Heart left ventricle (tissue), 16 donors: Measurements from ENCODE around the gene PARD3. TPM values are rescaled to one million over a fixed set of nuclear protein-coding genes. Genes with fewer than 3 reads are reported as not detected.

Source experiments
- ATAC-seq, 4 donors: fragments of 200-7000 bp; cut with Tn5 transposase; one replicate each; pipeline ENCODE4 v1.9.1; 2020 to 2022; ENCODE audit warnings: moderate library complexity in 4 of 4, mild to moderate bottlenecking in 3 of 4, moderate number of reproducible peaks in 1 of 4
- DNase-seq, 5 donors: peaks; one replicate each; pipeline ENCODE4 v3.0.0-alpha.2; 2020
- H3K27ac ChIP-seq, 12 donors: fragments of 200-600 bp; sonication (generic) in 4 of 12; one replicate each; pipeline versions ENCODE4 v1.5.0 to v1.8.0; 2016 to 2022; ENCODE audit warnings: mild to moderate bottlenecking in 2 of 12
- H3K27me3 ChIP-seq, 9 donors: fragments of 200-600 bp; sonication (generic) in 2 of 9; one replicate each; pipeline versions ENCODE4 v1.5.1 to v1.8.0; 2016 to 2022; ENCODE audit warnings: mild to moderate bottlenecking in 3 of 9
- H3K36me3 ChIP-seq, 9 donors: fragments of 200-600 bp; sonication (generic) in 2 of 9; one replicate each; pipeline versions ENCODE4 v1.5.0 to v1.8.0; 2018 to 2022; ENCODE audit warnings: mild to moderate bottlenecking in 2 of 9
- H3K4me1 ChIP-seq, 12 donors: fragments of 200-600 bp; sonication (generic) in 4 of 12; one replicate each; pipeline versions ENCODE4 v1.5.0 to v1.8.0; 2016 to 2022; ENCODE audit warnings: mild to moderate bottlenecking in 3 of 12
- H3K4me3 ChIP-seq, 12 donors: fragments of 200-600 bp; sonication (generic) in 4 of 12; one replicate each; pipeline versions ENCODE4 v1.5.0 to v1.8.0; 2017 to 2022; ENCODE audit warnings: mild to moderate bottlenecking in 9 of 12, moderate library complexity in 4 of 12
- H3K9me3 ChIP-seq, 12 donors: fragments of 200-600 bp; sonication (generic) in 4 of 12; one replicate each; pipeline versions ENCODE4 v1.5.0 to v1.8.0; 2016 to 2022; ENCODE audit warnings: mild to moderate bottlenecking in 1 of 12
- CTCF ChIP-seq, 12 donors: fragments of 200-600 bp; sonication (generic) in 4 of 12; IDR thresholded peaks; one replicate each; pipeline versions ENCODE4 v1.5.0 to v1.8.0; 2018 to 2022; ENCODE audit warnings: antibody characterized with exemption in 12 of 12, mild to moderate bottlenecking in 5 of 12
- POLR2A ChIP-seq, 2 donors: fragments of 450-650 bp; IDR thresholded peaks; one replicate each; pipeline ENCODE4 v1.6.1; 2017; ENCODE audit warnings: antibody characterized with exemption in 2 of 2, mild to moderate bottlenecking in 2 of 2, moderate library complexity in 2 of 2
- WGBS, 4 donors: extraction: QIAGEN DNeasy Blood & Tissue Kit in 2 of 4; methylation state at CpG; one replicate each; pipeline versions ENCODE4 v1.1.5 to v1.1.7; 2013 to 2018; 5-methylcytosine and 5-hydroxymethylcytosine counted together
- intact Hi-C, 10 donors: fragments of 100-400 bp; cut with DNase I; formaldehyde crosslinking; loops; one replicate each; pipeline versions ENCODE4 v1.11.1 to v1.14.2; 2022
- polyA plus RNA-seq, 2 donors: library from polyadenylated mRNA; stranded (reverse); fragments of 200-250 nt; gene quantifications; one replicate each; pipeline ENCODE4 v1.2.3, GENCODE V29; 2013
- total RNA-seq, 9 donors: library from RNA; depleted of rRNA in 2 of 9; stranded (reverse); fragments of >200 nt in 2 of 9; fragmentation: NEBNext Ultra II Directional in 3 of 9; extraction: Animal tissue kit (Norgen Biotek cat#: 25700) in 3 of 9; gene quantifications; one replicate each; pipeline versions ENCODE4 v1.1.0 to v1.2.4, GENCODE V29; 2016 to 2023
- donor health status: ischemic (EF 13 %, LVEDD 7.1; RV severe dilation, severe dysfunction).
- donor health status: healthy with polysubstance abuse.
- donor health status: DM: no; HTN: yes; CAD: no.
- donor health status: DM: no; HTN: no; CAD: no.
- donor health status: ischemic (EF 25% LVEDD 6.9; RV normal size, moderate dysfunction).
- donor health status: ischemic (EF 25% LVEDD 5.7; RV mildly dilated, moderate dysfunction).
- donor health status: healthy.
- donor health status: DM: yes; HTN: yes; CAD: no.
- donor health status: ischemic (EF 35%, LVEDD 5.7; RV mildly dilated, moderate dysfunction).
- donor health status: nonischemic (EF 11% LVEDD 7.7; RV severe dilation, severe dysfunction).
- donor health status: DM: yes; HTN: yes; CAD: no.
- donor health status: PGD.
- donor health status: ischemic (EF 29% LVEDD 5.4; RV normal size, mild dysfunction).
- donor health status: nonischemic (EF 23%, LVEDD 6.1; RV moderate dilation, normal function).

PARD3 gene
- total and polyA plus RNA-seq, 11 donors, result 24.8 to 69.7 (median 33.1) TPM

GRCh38 chr10:34609287-34609940 is 205.7 kb downstream of the PARD3 start:
- WGBS, 4 donors, result 95 to 96% (median 95%) methylated on average over 9 of the region's 9 CpGs

GRCh38 chr10:34607894-34608293 is 207.2 kb downstream of the PARD3 start:
- H3K4me1 ChIP-seq, result peaks cover 0 to 7% (median 0%) of the 10 kb centered on the region in 12 donors
- H3K27me3 ChIP-seq, result no peaks in the 10 kb centered on the region
- intact Hi-C loops, result no loop called here
- H3K9me3 ChIP-seq, result no peaks in the 10 kb centered on the region
- DNase-seq, result no peak
- H3K4me3 ChIP-seq, result no peak overlapping the region
- no peak for ATAC-seq
- H3K27ac ChIP-seq, result no peak overlapping the region
- WGBS, 4 donors, result 43 to 49% (median 45%) methylated on average over 3 of the region's 3 CpGs
- TF ChIP-seq CTCF (IDR thresholded peaks at IDR 0.05) (no peak), POLR2A (IDR thresholded peaks at IDR 0.05) (no peak)
- H3K36me3 ChIP-seq, result no peaks in the 10 kb centered on the region

More at GRCh38 chr10:34609287-34609940, 205.7 kb downstream of the PARD3 start:
- DNase-seq (no peak), ATAC-seq (no peak)
- intact Hi-C loops, result no loop called here
- no peaks in the 10 kb centered on the region for H3K27me3 ChIP-seq
- TF ChIP-seq CTCF (IDR thresholded peaks at IDR 0.05) (no peak), POLR2A (IDR thresholded peaks at IDR 0.05) (no peak)
- H3K4me3 ChIP-seq, result no peak overlapping the region
- H3K27ac ChIP-seq, result no peak overlapping the region
- no peaks in the 10 kb centered on the region for H3K9me3 ChIP-seq
- H3K36me3 ChIP-seq, result no peaks in the 10 kb centered on the region
- peaks cover 0 to 4% (median 0%) of the 10 kb centered on the region in 12 donors for H3K4me1 ChIP-seq

- WGBS, 4 donors, result 72 to 85% (median 79%) methylated on average over 4 of the region's 4 CpGs
- H3K4me3 ChIP-seq, result no peak overlapping the region
- no peaks in the 10 kb centered on the region for H3K9me3 ChIP-seq
- intact Hi-C loops, result no loop called here
- no peak for TF ChIP-seq CTCF (IDR thresholded peaks at IDR 0.05)
- DNase-seq (no peak), ATAC-seq (no peak)
- H3K27ac ChIP-seq, result no peak overlapping the region
- peaks cover 0 to 4% (median 0%) of the 10 kb centered on the region in 12 donors for H3K4me1 ChIP-seq
- no peaks in the 10 kb centered on the region for H3K27me3 ChIP-seq
- no peaks in the 10 kb centered on the region for H3K36me3 ChIP-seq
Observed at GRCh38 chr10:34606890-34607289, 208.2 kb downstream of the PARD3 start.

- intact Hi-C loops, result no loop called here
- no peaks in the 10 kb centered on the region for H3K27me3 ChIP-seq
- no peak overlapping the region for H3K4me3 ChIP-seq
- WGBS, 4 donors, result 96 to 98% (median 97%) methylated on average over 4 of the region's 4 CpGs
- H3K36me3 ChIP-seq, result no peaks in the 10 kb centered on the region
- peaks cover 0 to 7% (median 0%) of the 10 kb centered on the region in 12 donors for H3K4me1 ChIP-seq
- H3K9me3 ChIP-seq, result no peaks in the 10 kb centered on the region
- DNase-seq, result no peak
- no peak for ATAC-seq
- H3K27ac ChIP-seq, result no peak overlapping the region
- TF ChIP-seq POLR2A (IDR thresholded peaks at IDR 0.05) (no peak), CTCF (IDR thresholded peaks at IDR 0.05) (no peak)
Observed at GRCh38 chr10:34602478-34602877, 212.6 kb downstream of the PARD3 start.
